TTC549 (cell line): ENCODE measurements around the gene MINAR1.

Experiments
- FAIRE-seq: peaks from 2 replicates; lab custom pipeline; 2012; peaks lifted over from hg19 to GRCh38; lab: Jason Lieb, UNC

The MINAR1 gene

DNA sequence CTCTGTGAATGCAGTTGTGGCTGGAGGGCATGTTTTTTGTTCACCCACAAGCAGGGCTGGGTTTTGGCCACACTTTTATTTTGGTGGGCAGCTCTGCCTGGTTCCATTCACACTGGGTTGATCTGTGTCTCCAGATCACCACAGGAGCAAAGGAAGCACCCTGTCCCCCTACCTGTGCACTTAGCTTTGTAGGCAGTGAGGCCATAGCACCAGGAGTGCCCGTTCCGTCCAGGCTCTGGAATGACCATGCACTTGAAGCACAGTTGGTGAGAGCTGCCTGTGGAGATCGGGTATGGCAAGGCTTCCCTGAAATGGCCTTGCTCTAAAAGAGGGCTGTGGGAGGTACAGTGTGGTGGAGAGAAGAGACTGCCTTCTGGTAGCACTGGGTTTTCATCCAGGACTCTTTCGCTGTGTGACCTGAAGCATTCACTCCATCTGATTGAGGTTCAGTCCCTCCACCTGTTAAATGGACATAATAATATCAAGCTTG, 31.7 kb downstream of the MINAR1 start:
- no peak for FAIRE-seq

- FAIRE-seq: no peak
These were observed 34.4 kb downstream of the MINAR1 start for GRCh38 chr15:79466488-79466887.

DNA sequence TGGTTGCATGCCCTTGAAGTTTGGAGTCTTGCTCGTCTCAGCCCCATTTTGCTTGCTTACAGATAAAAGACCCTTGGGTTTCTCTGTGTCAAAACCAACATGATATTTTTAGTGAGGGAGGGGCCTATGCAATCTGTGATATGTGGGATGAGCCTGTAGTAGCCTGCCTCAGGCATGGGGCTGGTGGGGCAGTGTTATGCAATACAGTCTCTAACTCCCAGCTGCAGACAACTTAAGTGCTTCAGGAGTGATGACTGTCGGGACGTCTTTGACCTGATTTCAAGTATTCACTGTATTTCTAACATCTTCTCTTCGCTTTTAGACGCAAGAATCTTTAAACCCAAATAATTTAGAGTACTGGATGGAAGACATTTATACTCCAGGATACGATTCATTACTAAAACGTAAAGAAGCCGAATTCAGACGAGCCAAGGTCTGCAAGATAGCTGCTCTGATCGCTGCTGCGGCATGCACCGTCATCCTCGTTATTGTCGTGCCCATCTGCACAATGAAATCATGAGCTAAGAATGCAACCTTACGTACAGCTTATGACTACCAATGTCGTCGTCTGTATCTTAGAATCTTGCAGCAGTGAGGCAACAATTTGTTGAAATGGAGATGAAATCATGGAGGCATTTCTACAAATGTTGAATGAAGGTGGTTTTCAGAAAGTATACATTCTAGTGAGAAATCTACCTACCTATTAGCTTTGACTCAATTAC, 35.9 kb downstream of the MINAR1 start:
- no peak for FAIRE-seq

GRCh38 chr15:79472446-79472845, 40.3 kb downstream of the MINAR1 start:
- FAIRE-seq: no peak

DNA sequence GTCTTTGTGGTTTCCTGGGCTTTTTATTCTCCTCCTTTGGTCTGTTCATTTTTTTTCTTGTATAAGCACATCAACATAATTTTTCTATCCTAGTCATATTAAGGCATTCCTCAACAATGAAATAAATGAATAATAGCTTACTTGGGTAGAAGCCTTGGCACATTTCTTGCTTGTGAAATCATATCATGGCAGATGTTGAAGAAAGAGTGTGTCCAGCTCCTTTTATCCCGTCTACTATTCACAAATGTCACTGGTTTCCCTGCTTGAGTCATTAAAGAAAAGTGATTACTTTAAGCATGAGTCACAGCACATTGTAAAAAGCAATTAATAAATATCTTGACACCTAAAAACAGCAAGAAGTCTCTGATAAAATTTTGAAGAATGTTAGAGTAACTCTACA, 42.1 kb downstream of the MINAR1 start:
- no peak for FAIRE-seq

DNA sequence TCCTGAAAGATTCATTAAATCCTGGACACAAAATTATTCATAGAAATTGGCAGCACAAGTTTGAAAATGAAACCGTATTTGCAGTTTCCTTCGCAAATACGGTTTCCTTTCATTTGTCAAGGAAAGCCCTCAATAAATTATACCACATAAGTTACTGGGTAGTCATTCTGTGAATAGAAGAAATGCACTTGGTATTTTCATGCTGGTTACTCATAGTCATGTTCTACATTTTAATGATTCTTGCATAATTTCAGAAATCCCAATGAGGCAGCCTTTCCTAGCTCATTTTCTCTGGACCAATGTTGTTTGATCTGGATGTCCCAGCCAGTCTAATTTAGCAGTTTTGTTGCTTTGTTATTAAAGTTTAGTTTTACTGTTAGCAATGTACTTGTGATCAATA, 43.2 kb downstream of the MINAR1 start:
- no peak for FAIRE-seq

GRCh38 chr15:79478108-79478507, 46.0 kb downstream of the MINAR1 start:
- no peak for FAIRE-seq

- no peak for FAIRE-seq
These were observed 47.5 kb downstream of the MINAR1 start for GRCh38 chr15:79479616-79480015.

GRCh38 chr15:79481793-79482192, 49.7 kb downstream of the MINAR1 start:
- FAIRE-seq: no peak
